Activated T-cell treated with anti-CD3 and anti-CD28 coated beads for 1 hour (primary cell): ENCODE data around the gene C16orf54.
"Not testable (repeated sequence)": the region's sequence is repeated elsewhere in the genome, so short reads cannot be mapped to it uniquely, and the experiment has no call there.

Experiments
- DNase-seq: peaks from one replicate; pipeline ENCODE4 v3.0.0-alpha.2; 2020; ENCODE audit warnings: low read depth

The C16orf54 gene

DNA sequence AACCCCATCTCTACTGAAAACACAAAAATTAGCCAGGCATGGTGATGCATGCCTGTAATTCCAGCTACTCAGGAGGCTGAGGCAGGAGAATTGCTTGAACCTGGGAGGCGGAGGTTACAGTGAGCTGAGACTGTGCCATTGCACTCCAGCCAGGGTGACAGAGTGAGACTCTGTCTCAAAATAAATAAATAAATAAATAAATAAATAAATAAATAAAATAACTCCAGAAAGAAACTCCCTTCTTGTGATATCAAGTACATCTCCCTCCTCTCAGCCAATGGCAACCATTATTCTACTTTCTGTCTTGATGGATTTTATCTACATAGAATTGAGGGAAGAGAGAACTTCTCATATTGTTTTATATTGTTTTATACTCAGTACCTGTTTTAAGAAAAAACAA lies 38.6 kb downstream of the C16orf54 start:
- DNase-seq = not testable (repeated sequence)

DNA sequence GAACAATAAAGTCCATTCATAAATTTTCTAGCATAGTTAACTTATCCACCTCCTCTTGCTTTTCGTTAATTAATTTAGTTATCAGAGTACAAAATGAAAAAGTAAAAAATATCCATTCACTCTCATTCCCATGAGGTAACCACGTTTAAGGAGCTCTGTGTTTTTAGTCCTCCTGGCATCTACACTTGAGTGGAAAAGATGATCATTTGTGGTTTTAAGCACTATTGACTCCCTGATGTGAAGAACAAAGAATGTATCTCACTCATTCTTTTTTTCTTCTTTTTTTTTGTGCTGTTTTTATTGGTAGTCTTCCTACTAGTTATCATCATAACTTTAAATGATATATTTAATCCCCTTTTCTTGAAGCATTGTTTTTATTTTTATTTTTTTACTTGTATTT lies 40.8 kb downstream of the C16orf54 start:
- no peak for DNase-seq

GRCh38 chr16:29702269-29702668 lies 43.5 kb downstream of the C16orf54 start:
- DNase-seq = no peak

GRCh38 chr16:29701214-29701555 lies 44.6 kb downstream of the C16orf54 start:
- DNase-seq = no peak

GRCh38 chr16:29700253-29700987 lies 45.4 kb downstream of the C16orf54 start:
- DNase-seq = peak; percentile 73

GRCh38 chr16:29699324-29700219 lies 46.2 kb downstream of the C16orf54 start:
- no peak for DNase-seq

DNA sequence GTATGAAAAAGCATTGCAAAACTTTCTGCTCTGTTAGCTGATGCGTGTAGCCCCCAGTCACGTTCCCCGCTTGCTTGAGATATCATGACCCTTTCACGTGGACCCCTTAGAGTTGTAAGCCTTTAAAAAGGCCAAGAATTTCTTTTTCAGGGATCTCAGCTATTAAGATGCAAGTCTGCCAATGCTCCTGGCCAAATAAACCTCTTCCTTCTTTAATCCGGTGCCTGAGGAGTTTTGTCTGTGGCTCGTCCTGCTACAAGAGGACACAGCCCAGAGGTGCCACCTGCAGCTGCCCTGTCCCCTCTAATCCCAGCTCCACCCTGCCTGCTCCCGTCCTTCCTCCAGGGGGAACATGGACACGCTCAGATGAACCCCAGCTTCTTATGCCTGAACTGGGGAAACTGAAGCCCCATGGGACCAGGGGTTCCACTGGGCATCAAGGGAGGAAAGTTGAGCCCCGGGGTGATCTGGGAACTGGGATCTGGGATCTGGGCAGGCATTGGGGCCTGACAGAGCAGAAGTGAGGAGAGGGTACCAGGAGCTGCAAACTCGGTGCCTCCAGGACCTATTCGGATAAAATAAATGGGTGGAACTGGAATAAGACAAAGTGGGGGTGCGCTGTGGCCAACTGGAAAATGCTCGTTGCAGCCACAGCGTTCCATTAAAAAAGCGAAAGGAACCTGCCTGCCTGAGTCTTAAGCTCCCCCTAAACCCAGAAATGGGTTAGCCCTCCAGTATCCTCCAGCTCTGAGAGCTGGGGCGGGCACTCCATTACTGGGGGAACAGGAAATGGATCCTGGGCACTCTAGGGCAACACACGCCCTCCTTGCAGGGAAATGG lies 47.1 kb downstream of the C16orf54 start:
- DNase-seq = no peak

GRCh38 chr16:29698042-29698441 lies 47.7 kb downstream of the C16orf54 start:
- no peak for DNase-seq

DNA sequence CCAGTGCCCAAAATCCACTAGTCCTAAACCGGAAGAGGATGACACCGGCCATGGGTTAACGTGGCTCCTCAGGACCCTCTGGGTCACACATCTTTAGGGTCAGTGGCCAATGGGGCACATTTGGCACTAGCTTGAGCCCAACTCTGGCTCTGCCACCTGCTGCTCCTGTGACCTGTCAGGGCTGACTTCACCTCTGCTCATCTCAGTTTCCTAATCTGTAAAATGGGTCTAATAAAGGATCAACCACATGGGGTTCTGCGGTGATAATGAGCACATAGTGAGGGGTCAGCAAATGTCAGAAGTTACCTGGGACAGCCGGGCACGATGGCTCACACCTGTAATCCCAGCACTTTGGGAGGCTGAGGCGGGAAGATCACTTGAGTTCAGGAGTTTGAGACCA lies 48.4 kb downstream of the C16orf54 start:
- DNase-seq = no peak

DNA sequence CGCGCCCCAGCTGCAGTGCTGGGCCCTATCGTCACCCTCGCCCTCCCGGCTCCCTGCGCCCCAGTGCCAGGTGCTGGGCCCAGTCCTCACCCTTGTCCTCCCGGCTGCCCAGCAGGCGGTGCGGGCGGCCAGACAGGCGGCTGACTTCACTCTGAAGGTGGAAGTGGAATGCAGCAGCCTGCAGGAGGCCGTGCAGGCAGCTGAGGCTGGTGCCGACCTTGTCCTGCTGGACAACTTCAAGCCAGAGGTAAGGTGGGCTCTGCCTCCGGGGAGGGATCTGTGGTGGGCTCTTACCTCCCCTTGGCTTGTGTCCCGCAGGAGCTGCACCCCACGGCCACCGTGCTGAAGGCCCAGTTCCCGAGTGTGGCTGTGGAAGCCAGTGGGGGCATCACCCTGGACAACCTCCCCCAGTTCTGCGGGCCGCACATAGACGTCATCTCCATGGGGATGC lies 48.9 kb downstream of the C16orf54 start:
- no peak for DNase-seq

DNA sequence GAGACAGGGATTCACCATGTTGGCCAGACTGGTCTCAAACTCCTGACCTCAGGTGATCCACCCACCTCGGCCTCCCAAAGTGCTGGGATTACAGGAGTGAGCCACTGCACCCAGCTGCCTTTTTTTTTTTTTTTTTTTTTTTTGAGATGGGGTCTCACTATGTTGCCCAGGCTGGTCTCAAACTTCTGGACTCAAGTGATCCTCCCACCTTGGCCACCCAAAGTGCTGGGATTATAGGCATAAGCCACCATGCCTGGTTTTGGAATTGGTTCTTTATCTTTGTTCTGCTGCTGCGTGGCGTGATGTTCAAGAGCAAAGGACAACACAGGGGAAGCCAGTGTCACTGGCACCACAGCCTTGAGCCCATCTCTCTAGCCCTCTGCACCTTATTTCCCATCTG lies 50.1 kb downstream of the C16orf54 start:
- DNase-seq = not testable (repeated sequence)

DNA sequence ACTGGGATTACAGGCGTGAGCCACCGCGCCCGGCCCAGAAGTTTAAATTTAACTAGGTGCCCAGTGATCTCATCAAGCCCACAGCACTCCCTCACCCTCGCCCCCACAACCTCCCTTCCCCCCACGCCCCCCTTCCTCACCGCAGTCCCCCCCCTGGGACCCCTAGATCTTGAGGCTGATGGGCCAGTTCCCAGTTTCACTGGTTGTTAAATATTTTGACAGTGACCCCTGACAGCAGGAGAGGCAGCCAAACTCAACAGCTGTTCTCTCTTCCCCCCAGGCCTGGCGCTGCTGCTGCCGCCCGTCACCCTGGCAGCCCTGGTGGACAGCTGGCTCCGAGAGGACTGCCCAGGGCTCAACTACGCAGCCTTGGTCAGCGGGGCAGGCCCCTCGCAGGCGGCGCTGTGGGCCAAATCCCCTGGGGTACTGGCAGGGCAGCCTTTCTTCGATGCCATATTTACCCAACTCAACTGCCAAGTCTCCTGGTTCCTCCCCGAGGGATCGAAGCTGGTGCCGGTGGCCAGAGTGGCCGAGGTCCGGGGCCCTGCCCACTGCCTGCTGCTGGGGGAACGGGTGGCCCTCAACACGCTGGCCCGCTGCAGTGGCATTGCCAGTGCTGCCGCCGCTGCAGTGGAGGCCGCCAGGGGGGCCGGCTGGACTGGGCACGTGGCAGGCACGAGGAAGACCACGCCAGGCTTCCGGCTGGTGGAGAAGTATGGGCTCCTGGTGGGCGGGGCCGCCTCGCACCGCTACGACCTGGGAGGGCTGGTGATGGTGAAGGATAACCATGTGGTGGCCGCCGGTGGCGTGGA lies 51.2 kb downstream of the C16orf54 start:
- DNase-seq = no peak

DNA sequence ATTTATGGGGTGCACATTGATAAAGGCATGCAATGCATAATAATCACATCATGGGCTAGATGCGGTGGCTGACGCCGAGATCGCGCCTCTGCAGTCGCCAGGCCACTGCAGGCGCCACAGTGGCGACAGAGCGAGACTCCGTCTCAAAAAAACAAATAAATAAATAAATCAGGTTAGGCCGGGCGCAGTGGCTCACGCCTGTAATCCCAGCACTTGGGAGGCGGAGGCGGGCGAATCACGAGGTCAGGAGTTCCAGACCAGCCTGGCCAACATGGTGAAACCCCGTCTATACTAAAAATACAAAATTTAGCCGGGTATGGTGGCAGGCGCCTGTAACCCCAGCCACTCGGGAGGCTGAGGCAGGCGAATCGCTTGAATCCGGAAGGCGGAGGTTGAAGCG lies 53.2 kb downstream of the C16orf54 start:
- DNase-seq = not testable (repeated sequence)
